Parathyroid adenoma (tissue), 2 donors: ENCODE measurements around the gene OR56A4.

Source experiments
- H2AFZ ChIP-seq: fragments of 300-600 bp; sonication (generic); one replicate; pipeline ENCODE4 v1.7.0; 2017; ENCODE audit warnings: antibody characterized with exemption, mild to moderate bottlenecking
- H3K27ac ChIP-seq: fragments of 300-600 bp; sonication (generic); one replicate; pipeline ENCODE4 v1.7.0; 2017
- H3K27me3 ChIP-seq: fragments of 300-600 bp; sonication (generic); one replicate; pipeline ENCODE4 v1.7.0; 2017; ENCODE audit warnings: low read length; ENCODE audit not compliant: control insufficient read depth, insufficient read depth
- H3K36me3 ChIP-seq: fragments of 300-600 bp; sonication (generic); one replicate; pipeline ENCODE4 v1.7.0; 2017; ENCODE audit warnings: low read length; ENCODE audit not compliant: control insufficient read depth, insufficient read depth
- H3K4me1 ChIP-seq: fragments of 300-600 bp; sonication (generic); one replicate; pipeline ENCODE4 v1.7.0; 2017; ENCODE audit warnings: control low read depth
- H3K4me2 ChIP-seq: fragments of 300-600 bp; sonication (generic); one replicate; pipeline ENCODE4 v1.7.0; 2017; ENCODE audit warnings: low read length
- H3K4me3 ChIP-seq: fragments of 300-600 bp; sonication (generic); one replicate; pipeline ENCODE4 v1.7.0; 2017; ENCODE audit warnings: low read depth, low read length
- H3K79me2 ChIP-seq: fragments of 300-600 bp; sonication (generic); one replicate; pipeline ENCODE4 v1.7.0; 2017; ENCODE audit warnings: control low read depth
- H3K9ac ChIP-seq: fragments of 300-600 bp; sonication (generic); one replicate; pipeline ENCODE4 v1.7.0; 2017; ENCODE audit warnings: mild to moderate bottlenecking
- H3K9me3 ChIP-seq: fragments of 300-600 bp; sonication (generic); one replicate; pipeline ENCODE4 v1.7.0; 2017; ENCODE audit warnings: low read length; ENCODE audit not compliant: control insufficient read depth
- TF ChIP-seq, protein P1 (sequence below): fragments of 300-600 bp; sonication (generic); IDR thresholded peaks from one replicate; pipeline ENCODE4 v1.7.0; 2017; ENCODE audit warnings: antibody characterized with exemption, mild to moderate bottlenecking
- donor health status: primary hyperparathyroidism.

OR56A4 gene

GRCh38 chr11:6030708-6031405, 24.1 kb upstream of the OR56A4 start, which contains the start of gene OR56A1:
OR56A1 (minus strand) TSS chr11:6030758; CDS start chr11:6027692, 3,066 bp downstream.
- Histone ChIP-seq H3K36me3 (no peaks in the 10 kb centered on the region), H3K27ac (no peak within 1 kb of the TSS), H2AFZ (no peak within 1 kb of the TSS), H3K4me3 (no peak within 1 kb of the TSS), H3K9me3 (no peaks in the 10 kb centered on the region), H3K4me1 (no peaks in the 10 kb centered on the region), H3K4me2 (no peak within 1 kb of the TSS), H3K9ac (no peak within 1 kb of the TSS), H3K79me2 (no peaks in the 10 kb centered on the region), H3K27me3 (no peaks in the 10 kb centered on the region)
- TF ChIP-seq, protein P1, sequence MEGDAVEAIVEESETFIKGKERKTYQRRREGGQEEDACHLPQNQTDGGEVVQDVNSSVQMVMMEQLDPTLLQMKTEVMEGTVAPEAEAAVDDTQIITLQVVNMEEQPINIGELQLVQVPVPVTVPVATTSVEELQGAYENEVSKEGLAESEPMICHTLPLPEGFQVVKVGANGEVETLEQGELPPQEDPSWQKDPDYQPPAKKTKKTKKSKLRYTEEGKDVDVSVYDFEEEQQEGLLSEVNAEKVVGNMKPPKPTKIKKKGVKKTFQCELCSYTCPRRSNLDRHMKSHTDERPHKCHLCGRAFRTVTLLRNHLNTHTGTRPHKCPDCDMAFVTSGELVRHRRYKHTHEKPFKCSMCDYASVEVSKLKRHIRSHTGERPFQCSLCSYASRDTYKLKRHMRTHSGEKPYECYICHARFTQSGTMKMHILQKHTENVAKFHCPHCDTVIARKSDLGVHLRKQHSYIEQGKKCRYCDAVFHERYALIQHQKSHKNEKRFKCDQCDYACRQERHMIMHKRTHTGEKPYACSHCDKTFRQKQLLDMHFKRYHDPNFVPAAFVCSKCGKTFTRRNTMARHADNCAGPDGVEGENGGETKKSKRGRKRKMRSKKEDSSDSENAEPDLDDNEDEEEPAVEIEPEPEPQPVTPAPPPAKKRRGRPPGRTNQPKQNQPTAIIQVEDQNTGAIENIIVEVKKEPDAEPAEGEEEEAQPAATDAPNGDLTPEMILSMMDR = no peak

DNA sequence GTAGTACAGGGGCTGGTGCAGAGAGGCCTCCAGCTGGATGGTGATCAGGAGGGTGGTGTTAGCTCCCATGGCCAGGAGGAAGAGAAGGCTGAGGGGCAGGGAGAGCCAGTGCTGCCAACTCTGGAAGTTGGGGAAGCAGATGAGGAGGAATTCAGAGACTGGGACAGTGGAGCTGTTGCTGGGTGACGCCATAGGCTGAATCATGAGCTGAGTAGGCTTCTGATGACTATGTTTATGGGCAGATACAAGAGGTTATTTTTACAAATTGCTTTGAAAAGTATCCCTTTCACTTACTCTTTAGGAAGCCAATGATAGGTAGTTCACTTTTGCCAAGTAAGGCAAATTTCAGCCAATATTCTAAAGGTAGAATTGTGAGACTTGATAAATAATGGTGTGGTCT, 20.8 kb upstream of the OR56A4 start:
- TF ChIP-seq, protein P1 = no peak
- Histone ChIP-seq H2AFZ (no peak overlapping the region), H3K36me3 (no peaks in the 10 kb centered on the region), H3K27ac (no peak overlapping the region), H3K4me1 (no peaks in the 10 kb centered on the region), H3K79me2 (no peaks in the 10 kb centered on the region), H3K9me3 (no peaks in the 10 kb centered on the region), H3K9ac (no peak overlapping the region), H3K4me3 (no peak overlapping the region), H3K27me3 (no peaks in the 10 kb centered on the region), H3K4me2 (no peak overlapping the region)

DNA sequence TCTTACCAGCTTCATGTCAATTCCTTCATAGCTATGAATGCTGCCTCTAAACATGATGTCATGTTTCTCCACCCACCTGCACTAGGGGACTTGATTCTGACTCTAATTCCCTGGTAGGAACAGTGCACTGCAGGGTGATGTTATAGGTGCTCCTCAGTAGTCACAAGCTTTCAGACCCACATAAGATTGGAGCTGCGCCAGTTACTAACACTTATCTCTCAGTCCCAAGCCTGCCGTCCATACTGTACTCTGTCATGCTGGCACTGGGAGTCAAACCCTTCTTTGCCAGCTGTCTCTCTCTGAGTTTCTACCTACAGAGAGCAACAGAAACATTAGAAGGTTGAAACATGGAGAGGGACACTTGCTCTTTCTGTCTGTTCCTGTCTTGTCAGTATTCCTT, 18.3 kb upstream of the OR56A4 start:
- no peak overlapping the region for H2AFZ ChIP-seq
- no peaks in the 10 kb centered on the region for H3K9me3 ChIP-seq
- H3K27ac ChIP-seq = no peak overlapping the region
- no peak overlapping the region for H3K4me3 ChIP-seq
- no peaks in the 10 kb centered on the region for H3K79me2 ChIP-seq
- no peak overlapping the region for H3K9ac ChIP-seq
- H3K36me3 ChIP-seq = no peaks in the 10 kb centered on the region
- no peaks in the 10 kb centered on the region for H3K27me3 ChIP-seq
- H3K4me1 ChIP-seq = no peaks in the 10 kb centered on the region
- TF ChIP-seq, protein P1 = no peak
- no peak overlapping the region for H3K4me2 ChIP-seq

DNA sequence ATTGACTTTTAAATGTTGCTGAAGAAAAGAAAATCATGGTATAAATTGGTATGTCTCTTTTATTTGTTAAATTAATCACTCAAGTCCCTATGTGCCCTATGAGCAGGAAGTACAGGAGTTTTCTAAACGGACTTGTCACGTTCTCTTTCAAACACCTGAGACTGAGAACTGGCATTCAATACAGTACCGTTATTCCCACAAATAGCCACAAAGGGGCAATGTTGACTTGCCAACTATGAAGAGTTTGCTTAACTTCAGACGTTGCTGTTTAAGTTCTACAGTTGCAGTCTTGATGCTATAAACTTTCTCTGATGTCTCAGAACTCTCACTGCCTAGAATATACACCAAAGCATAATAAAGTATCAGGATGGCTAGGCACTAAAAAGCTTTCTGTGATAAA, 16.2 kb upstream of the OR56A4 start:
- H3K36me3 ChIP-seq = no peaks in the 10 kb centered on the region
- TF ChIP-seq, protein P1 = no peak
- H3K79me2 ChIP-seq = no peaks in the 10 kb centered on the region
- no peaks in the 10 kb centered on the region for H3K9me3 ChIP-seq
- no peak overlapping the region for H3K4me3 ChIP-seq
- no peak overlapping the region for H2AFZ ChIP-seq
- H3K27ac ChIP-seq = no peak overlapping the region
- no peaks in the 10 kb centered on the region for H3K27me3 ChIP-seq
- no peak overlapping the region for H3K4me2 ChIP-seq
- no peaks in the 10 kb centered on the region for H3K4me1 ChIP-seq
- no peak overlapping the region for H3K9ac ChIP-seq

GRCh38 chr11:6013042-6013441, 6.3 kb upstream of the OR56A4 start:
- no peak overlapping the region for H3K4me2 ChIP-seq
- H3K9me3 ChIP-seq = no peaks in the 10 kb centered on the region
- TF ChIP-seq, protein P1 = no peak
- H3K4me1 ChIP-seq = no peaks in the 10 kb centered on the region
- no peaks in the 10 kb centered on the region for H3K36me3 ChIP-seq
- no peak overlapping the region for H3K4me3 ChIP-seq
- H3K79me2 ChIP-seq = no peaks in the 10 kb centered on the region
- no peak overlapping the region for H3K27ac ChIP-seq
- no peak overlapping the region for H3K9ac ChIP-seq
- H2AFZ ChIP-seq = no peak overlapping the region
- H3K27me3 ChIP-seq = no peaks in the 10 kb centered on the region
